Ovary (tissue), 3 donors: ENCODE results near the gene FLNB.

ENCODE experiments used
- EP300 ChIP-seq: sonication (generic); formaldehyde crosslinking; IDR thresholded peaks from one replicate; pipeline ENCODE4 v1.6.1; 2017; ENCODE audit warnings: antibody characterized with exemption
- POLR2A ChIP-seq: fragments of 450-650 bp; IDR thresholded peaks from one replicate; pipeline ENCODE4 v1.6.1; 2017; ENCODE audit warnings: antibody characterized with exemption, mild to moderate bottlenecking, moderate library complexity
- TF ChIP-seq, protein P1 (sequence below), 3 donors: fragments of 450-650 bp in 2 of 3; fragments of 200-600 bp in 1 of 3; IDR thresholded peaks; one replicate each; pipeline versions ENCODE4 v1.5.1 to v1.8.0; 2016 to 2022; ENCODE audit warnings: antibody characterized with exemption in 3 of 3, mild to moderate bottlenecking in 1 of 3
- donor health status: DM: no; HTN: no; CAD: no.

DNA sequence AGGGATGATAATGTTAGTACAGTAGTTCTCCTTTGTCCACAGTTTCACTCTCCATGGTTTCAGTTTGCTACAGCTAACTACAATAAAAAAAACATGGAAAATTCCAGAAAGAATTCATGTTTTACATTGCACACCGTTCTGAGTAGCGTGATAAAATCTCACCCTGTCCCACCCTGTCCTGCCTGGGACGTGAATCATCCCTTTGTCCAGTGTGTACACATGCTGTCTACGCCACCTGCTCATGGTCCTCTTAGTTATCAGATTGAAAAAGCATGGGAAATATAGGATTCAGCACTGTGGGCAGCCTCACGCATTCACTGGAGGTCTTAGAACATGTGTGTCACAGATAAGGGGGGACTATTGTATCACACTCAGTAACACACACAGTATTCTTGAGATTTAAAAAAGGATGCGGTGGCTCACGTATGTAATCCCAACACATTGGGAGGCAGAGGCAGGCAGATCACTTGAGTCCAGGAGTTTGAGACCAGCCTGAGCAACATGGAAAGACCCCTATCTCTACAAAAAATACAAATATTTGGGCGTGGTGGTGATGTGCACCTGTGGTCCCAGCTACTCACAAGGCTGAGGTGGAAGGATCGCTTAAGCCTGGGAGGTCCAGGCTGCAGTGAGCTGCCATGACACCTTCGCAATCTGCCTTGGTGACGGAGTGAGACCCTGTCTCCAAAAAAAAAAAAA lies 8.7 kb upstream of the FLNB start:
- TF ChIP-seq, protein P1, sequence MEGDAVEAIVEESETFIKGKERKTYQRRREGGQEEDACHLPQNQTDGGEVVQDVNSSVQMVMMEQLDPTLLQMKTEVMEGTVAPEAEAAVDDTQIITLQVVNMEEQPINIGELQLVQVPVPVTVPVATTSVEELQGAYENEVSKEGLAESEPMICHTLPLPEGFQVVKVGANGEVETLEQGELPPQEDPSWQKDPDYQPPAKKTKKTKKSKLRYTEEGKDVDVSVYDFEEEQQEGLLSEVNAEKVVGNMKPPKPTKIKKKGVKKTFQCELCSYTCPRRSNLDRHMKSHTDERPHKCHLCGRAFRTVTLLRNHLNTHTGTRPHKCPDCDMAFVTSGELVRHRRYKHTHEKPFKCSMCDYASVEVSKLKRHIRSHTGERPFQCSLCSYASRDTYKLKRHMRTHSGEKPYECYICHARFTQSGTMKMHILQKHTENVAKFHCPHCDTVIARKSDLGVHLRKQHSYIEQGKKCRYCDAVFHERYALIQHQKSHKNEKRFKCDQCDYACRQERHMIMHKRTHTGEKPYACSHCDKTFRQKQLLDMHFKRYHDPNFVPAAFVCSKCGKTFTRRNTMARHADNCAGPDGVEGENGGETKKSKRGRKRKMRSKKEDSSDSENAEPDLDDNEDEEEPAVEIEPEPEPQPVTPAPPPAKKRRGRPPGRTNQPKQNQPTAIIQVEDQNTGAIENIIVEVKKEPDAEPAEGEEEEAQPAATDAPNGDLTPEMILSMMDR (IDR thresholded peaks at IDR 0.05), result no peak
- TF ChIP-seq POLR2A (no peak), EP300 (no peak)
